Measurements from ENCODE around the gene RGS14. TPM values are rescaled to one million over a fixed set of nuclear protein-coding genes. Genes with fewer than 3 reads are reported as not detected.
"Not testable (repeated sequence)": the region's sequence is repeated elsewhere in the genome, so short reads cannot be mapped to it uniquely, and the experiment has no call there.

Gene RGS14
- total and polyA plus RNA-seq, 4 donors = 5.7 to 15.0 (median 9.1) TPM

DNA sequence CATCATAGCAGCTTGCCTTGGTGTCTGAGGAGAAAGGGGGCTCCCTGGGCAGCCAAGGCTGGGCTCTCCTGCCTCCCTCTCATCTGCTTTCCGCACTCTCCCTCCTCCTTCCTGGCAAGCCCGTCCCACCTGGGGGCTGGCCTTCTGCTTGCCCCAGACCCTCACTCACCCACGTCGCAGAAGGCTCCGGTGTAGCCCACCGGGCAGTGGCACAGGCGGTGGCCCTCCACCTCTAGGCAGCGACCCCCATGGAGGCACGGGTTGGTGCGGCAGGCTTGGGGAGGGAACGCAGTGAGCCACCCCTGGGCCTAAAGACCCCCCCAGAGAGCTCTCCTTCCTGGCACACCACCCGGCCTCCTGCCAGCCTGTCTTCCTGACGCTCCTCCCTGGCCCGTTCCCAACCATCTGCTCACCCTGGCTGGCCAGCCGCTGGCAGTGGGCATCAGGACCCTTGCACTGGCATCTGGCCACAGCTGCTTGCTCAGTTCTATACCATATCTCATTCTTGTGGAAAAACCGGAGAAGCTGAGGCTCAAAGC, 47.0 kb downstream of the RGS14 start:
- Histone ChIP-seq H3K27ac (ENCODE audit: low read depth in 1 of 2, low read length in 2 of 2) (no peak overlapping the region), H3K36me3 (ENCODE audit: control insufficient read depth in 1 of 2, insufficient read depth in 2 of 2, low read length in 1 of 2) (no peaks in the 10 kb centered on the region), H3K4me3 (ENCODE audit: low read length in 2 of 2) (no peak overlapping the region), H3K4me1 (ENCODE audit: control insufficient read depth in 1 of 2, insufficient read depth in 2 of 2, low read length in 2 of 2) (no peaks in the 10 kb centered on the region), H3K27me3 (ENCODE audit: control insufficient read depth in 1 of 2, insufficient read depth in 2 of 2, low read length in 1 of 2) (peaks cover 0 to 3% of the 10 kb centered on the region in 2 donors), H3K9me3 (ENCODE audit: control insufficient read depth, low read length) (no peaks in the 10 kb centered on the region)
- DNase-seq (no peak), ATAC-seq (ENCODE audit: low FRiP score) (no peak)
- intact Hi-C loops (cut with DNase I) = loop anchor here in 1 of 2 donors (1.0 kb wide), 1 partner anchor 50 kb away; no protein-coding TSS in a partner anchor
- 26 to 32% methylated on average over 13 to 16 of the region's 16 CpGs for WGBS, 2 donors

DNA sequence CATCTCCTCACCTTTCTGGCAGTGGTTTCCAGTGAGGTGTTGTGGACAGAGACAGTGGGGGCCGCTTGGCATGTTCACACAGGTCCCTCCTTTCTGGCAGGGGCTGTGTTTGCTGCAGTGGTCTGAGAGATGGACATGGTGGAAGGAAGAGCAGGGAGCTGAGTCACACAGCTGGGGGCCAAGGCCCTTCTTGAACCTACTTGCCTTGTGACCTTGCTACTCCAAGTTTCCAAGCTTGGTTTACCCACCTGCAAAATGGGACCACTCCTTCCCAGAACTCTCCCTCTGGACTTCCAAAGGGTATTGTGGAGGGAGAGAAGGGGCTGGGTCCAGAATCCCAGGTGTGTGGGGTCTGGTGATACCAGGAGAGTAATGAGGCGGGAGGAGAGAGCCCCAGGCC, 47.6 kb downstream of the RGS14 start:
- WGBS, 2 donors = 86 to 100% methylated on average over 2 of the region's 2 CpGs
- Histone ChIP-seq H3K27ac (ENCODE audit: low read depth in 1 of 2, low read length in 2 of 2) (no peak overlapping the region), H3K4me1 (ENCODE audit: control insufficient read depth in 1 of 2, insufficient read depth in 2 of 2, low read length in 2 of 2) (no peaks in the 10 kb centered on the region), H3K4me3 (ENCODE audit: low read length in 2 of 2) (no peak overlapping the region), H3K27me3 (ENCODE audit: control insufficient read depth in 1 of 2, insufficient read depth in 2 of 2, low read length in 1 of 2) (peaks cover 0 to 3% of the 10 kb centered on the region in 2 donors), H3K36me3 (ENCODE audit: control insufficient read depth in 1 of 2, insufficient read depth in 2 of 2, low read length in 1 of 2) (no peaks in the 10 kb centered on the region), H3K9me3 (ENCODE audit: control insufficient read depth, low read length) (no peaks in the 10 kb centered on the region)
- DNase-seq (no peak), ATAC-seq (ENCODE audit: low FRiP score) (no peak)
- intact Hi-C loops (cut with DNase I) = no loop called here

DNA sequence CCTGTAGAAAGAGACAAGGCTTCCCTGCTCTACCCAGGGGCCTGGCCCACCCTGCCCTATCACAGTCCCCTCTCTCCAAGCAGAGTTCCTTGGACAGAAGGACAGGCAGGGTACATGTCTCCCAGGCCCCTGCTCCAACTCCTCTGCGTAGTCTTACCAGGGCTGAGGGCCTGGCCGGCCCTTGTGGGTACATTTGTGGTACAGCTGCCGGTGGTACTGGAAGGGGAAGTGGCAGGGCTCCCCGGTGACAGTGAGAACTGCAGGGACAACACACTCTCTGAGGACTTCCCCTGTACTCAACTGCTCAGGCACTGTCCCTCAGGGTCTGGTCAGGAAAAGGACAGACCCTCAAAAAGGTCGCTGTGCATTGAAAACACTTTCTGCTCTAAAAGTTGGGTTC, 48.1 kb downstream of the RGS14 start:
- Histone ChIP-seq H3K4me3 (ENCODE audit: low read length in 2 of 2) (no peak overlapping the region), H3K9me3 (ENCODE audit: control insufficient read depth, low read length) (no peaks in the 10 kb centered on the region), H3K27me3 (ENCODE audit: control insufficient read depth in 1 of 2, insufficient read depth in 2 of 2, low read length in 1 of 2) (peaks cover 0 to 3% of the 10 kb centered on the region in 2 donors), H3K4me1 (ENCODE audit: control insufficient read depth in 1 of 2, insufficient read depth in 2 of 2, low read length in 2 of 2) (no peaks in the 10 kb centered on the region), H3K36me3 (ENCODE audit: control insufficient read depth in 1 of 2, insufficient read depth in 2 of 2, low read length in 1 of 2) (no peaks in the 10 kb centered on the region), H3K27ac (ENCODE audit: low read depth in 1 of 2, low read length in 2 of 2) (no peak overlapping the region)
- no peak for ATAC-seq (ENCODE audit: low FRiP score)
- intact Hi-C loops (cut with DNase I) = no loop called here
- WGBS, 2 donors = 88 to 92% methylated on average over 5 of the region's 5 CpGs
- DNase-seq = peak in 1 of 2 donors; percentile 64

DNA sequence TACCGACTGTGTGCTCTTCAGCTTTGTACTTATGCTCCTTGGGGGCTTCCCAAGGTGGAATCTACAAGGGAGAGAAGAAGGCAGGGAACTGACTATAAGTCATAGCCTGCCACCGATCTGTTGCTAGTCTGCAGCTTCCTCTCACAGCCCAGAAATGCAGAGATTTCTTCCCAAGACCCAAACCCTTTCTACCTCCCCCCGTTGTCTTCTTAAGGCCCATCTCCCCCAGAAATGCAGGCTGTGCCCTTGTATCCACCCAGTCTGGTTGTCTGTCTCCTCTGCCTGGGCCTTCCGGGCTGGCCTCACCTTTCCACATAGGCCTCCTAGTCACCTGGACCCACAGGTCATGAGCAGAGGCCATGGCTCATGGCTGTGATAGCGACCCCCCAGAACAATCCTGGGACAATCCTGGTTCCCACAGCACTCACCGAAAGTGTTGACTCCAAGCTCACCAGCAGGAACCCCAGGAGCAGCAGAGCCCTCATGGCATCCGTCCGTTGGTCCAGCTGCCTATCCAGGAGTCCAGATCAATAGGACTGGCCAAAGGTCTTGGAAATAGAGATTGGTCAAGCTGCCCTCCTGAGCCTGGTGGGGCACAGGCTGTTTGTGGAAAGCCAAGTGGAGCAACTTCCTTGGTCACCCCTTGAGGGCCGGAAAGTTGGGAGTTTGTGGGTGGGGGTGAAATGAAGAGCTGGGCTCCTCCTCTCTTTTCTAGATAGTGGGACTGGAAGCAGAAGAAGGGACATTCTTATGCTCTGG, 51.5 kb downstream of the RGS14 start, which contains the start of gene F12:
TSS of gene F12 (minus strand) at position 522 of the 759 bp plus-strand sequence. CDS start at position 485, 37 bp downstream.
- intact Hi-C loops (cut with DNase I) = no loop called here
- Histone ChIP-seq H3K36me3 (ENCODE audit: control insufficient read depth in 1 of 2, insufficient read depth in 2 of 2, low read length in 1 of 2) (no peaks in the 10 kb centered on the region), H3K4me3 (ENCODE audit: low read length in 2 of 2) (no peak within 1 kb of the TSS), H3K4me1 (ENCODE audit: control insufficient read depth in 1 of 2, insufficient read depth in 2 of 2, low read length in 2 of 2) (no peaks in the 10 kb centered on the region), H3K9me3 (ENCODE audit: control insufficient read depth, low read length) (no peaks in the 10 kb centered on the region), H3K27ac (ENCODE audit: low read depth in 1 of 2, low read length in 2 of 2) (no peak within 1 kb of the TSS), H3K27me3 (ENCODE audit: control insufficient read depth in 1 of 2, insufficient read depth in 2 of 2, low read length in 1 of 2) (no peaks in the 10 kb centered on the region)
- ATAC-seq (ENCODE audit: low FRiP score) (no peak), DNase-seq (no peak)
- WGBS, 2 donors = 90 to 92% methylated on average over 9 of the region's 9 CpGs

DNA sequence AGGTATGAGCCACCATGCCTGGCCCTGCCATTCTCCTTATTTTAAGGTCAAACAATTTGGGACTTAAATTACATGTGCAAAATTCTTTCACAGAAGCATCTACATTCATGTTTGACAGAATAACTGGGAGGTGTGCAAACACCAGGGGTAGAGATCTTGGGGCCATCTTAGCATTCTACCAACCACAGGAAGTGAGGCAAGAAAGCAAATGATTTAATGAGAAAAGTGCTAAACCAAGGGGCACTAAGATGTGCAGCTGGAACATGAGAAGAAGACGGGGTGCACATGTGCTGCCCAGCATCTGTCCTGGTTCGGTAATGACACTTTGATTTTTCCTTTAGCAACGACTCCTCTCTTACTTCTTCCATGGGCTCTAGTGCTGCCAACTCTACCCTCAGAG, 52.9 kb downstream of the RGS14 start:
- ATAC-seq (ENCODE audit: low FRiP score) = no peak
- WGBS, 2 donors = 89 to 92% methylated on average over 3 of the region's 3 CpGs
- no peaks in the 10 kb centered on the region for H3K27me3 ChIP-seq (ENCODE audit: control insufficient read depth in 1 of 2, insufficient read depth in 2 of 2, low read length in 1 of 2)
- intact Hi-C loops (cut with DNase I) = no loop called here
- H3K9me3 ChIP-seq (ENCODE audit: control insufficient read depth, low read length) = no peaks in the 10 kb centered on the region
- no peak overlapping the region for H3K4me3 ChIP-seq (ENCODE audit: low read length in 2 of 2)
- no peak overlapping the region for H3K27ac ChIP-seq (ENCODE audit: low read depth in 1 of 2, low read length in 2 of 2)
- H3K36me3 ChIP-seq (ENCODE audit: control insufficient read depth in 1 of 2, insufficient read depth in 2 of 2, low read length in 1 of 2) = no peaks in the 10 kb centered on the region
- no peaks in the 10 kb centered on the region for H3K4me1 ChIP-seq (ENCODE audit: control insufficient read depth in 1 of 2, insufficient read depth in 2 of 2, low read length in 2 of 2)
- DNase-seq = no peak

DNA sequence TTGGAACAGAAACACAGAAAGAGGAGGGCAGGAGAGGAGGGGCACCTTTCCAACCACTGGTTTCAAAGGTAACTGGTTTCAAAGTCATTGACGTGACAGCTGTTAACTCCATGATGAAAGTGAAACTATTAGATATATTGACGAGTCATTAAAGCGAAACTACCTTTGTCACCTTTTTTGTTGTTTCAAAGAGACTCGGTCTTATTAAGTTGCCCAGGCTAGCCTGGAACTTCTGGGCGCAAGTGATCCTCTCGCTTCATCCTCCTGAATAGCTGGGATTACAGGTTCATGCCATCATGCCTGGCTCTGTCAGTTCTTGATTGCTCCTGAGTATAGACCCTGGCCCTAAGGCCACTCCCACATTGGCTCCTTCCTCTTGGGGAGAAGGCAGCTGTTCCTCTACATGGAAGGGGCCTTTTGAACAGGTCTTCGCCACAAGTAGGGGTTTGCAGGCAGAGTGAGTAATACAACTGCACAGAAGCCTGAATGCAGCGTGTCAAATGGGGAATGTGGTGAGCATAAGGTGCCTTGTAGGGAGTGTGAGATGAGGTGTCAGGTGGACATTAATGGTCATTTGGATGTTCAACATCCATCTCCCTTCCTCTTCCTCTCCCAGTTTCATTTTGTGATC, 55.0 kb downstream of the RGS14 start:
- no peaks in the 10 kb centered on the region for H3K4me1 ChIP-seq (ENCODE audit: control insufficient read depth in 1 of 2, insufficient read depth in 2 of 2, low read length in 2 of 2)
- WGBS, 2 donors = 83 to 87% methylated on average over 8 of the region's 8 CpGs
- ATAC-seq (ENCODE audit: low FRiP score) (no peak), DNase-seq (no peak)
- H3K27me3 ChIP-seq (ENCODE audit: control insufficient read depth in 1 of 2, insufficient read depth in 2 of 2, low read length in 1 of 2) = no peaks in the 10 kb centered on the region
- intact Hi-C loops (cut with DNase I) = no loop called here
- H3K9me3 ChIP-seq (ENCODE audit: control insufficient read depth, low read length) = no peaks in the 10 kb centered on the region
- no peaks in the 10 kb centered on the region for H3K36me3 ChIP-seq (ENCODE audit: control insufficient read depth in 1 of 2, insufficient read depth in 2 of 2, low read length in 1 of 2)
- no peak overlapping the region for H3K4me3 ChIP-seq (ENCODE audit: low read length in 2 of 2)
- no peak overlapping the region for H3K27ac ChIP-seq (ENCODE audit: low read depth in 1 of 2, low read length in 2 of 2)

DNA sequence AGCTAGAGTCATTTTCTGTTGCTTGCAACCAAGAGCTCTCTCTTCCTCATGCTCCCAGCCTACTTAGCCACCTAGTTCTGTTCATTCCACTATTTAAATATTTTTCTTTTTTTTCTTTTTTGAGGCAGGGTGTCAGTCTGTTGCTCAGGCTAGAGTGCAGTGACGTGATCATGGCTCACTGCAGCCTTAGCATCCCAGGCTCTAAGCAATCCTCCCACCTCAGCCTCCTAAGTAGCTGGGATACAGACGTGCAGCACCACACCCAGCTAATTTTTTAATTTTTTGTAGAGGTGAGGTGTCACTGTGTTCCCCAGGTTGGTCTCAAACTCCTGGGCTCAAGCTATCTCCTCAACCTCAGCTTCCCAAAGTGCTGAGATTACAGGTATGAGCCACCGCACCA, 56.8 kb downstream of the RGS14 start:
- Histone ChIP-seq H3K27me3 (ENCODE audit: control insufficient read depth in 1 of 2, insufficient read depth in 2 of 2, low read length in 1 of 2) (no peaks in the 10 kb centered on the region), H3K4me1 (ENCODE audit: control insufficient read depth in 1 of 2, insufficient read depth in 2 of 2, low read length in 2 of 2) (no peaks in the 10 kb centered on the region), H3K4me3 (ENCODE audit: low read length in 2 of 2) (no peak overlapping the region), H3K27ac (ENCODE audit: low read depth in 1 of 2, low read length in 2 of 2) (no peak overlapping the region), H3K9me3 (ENCODE audit: control insufficient read depth, low read length) (no peaks in the 10 kb centered on the region), H3K36me3 (ENCODE audit: control insufficient read depth in 1 of 2, insufficient read depth in 2 of 2, low read length in 1 of 2) (no peaks in the 10 kb centered on the region)
- ATAC-seq (ENCODE audit: low FRiP score) = no peak
- DNase-seq = no peak
- intact Hi-C loops (cut with DNase I) = no loop called here
- WGBS, 2 donors = 76 to 82% methylated on average over 3 of the region's 3 CpGs

DNA sequence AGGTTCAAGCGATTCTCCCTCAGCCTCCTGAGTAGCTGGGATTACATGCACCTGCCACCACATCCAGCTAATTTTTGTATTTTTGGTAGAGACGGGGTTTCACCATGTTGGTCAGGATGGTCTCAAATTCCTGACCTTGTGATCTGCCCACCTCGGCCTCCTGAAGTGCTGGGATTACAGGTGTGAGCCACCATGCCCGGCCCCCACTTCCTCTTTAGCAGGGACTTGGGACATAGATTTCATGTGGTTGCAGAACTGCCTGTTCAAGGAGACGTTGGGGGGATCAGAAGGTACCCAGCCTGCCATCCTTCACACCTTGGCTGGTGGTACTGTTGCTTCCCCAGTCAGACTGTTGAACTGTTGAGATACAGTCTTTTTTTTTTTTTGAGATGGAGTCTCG, 59.4 kb downstream of the RGS14 start:
- H3K27me3 ChIP-seq (ENCODE audit: control insufficient read depth in 1 of 2, insufficient read depth in 2 of 2, low read length in 1 of 2); DNase-seq; ATAC-seq (ENCODE audit: low FRiP score); H3K4me3 ChIP-seq (ENCODE audit: low read length in 2 of 2); H3K27ac ChIP-seq (ENCODE audit: low read depth in 1 of 2, low read length in 2 of 2); H3K9me3 ChIP-seq (ENCODE audit: control insufficient read depth, low read length); H3K36me3 ChIP-seq (ENCODE audit: control insufficient read depth in 1 of 2, insufficient read depth in 2 of 2, low read length in 1 of 2); intact Hi-C loops (cut with DNase I); H3K4me1 ChIP-seq (ENCODE audit: control insufficient read depth in 1 of 2, insufficient read depth in 2 of 2, low read length in 2 of 2): not testable (repeated sequence)
- WGBS, 2 donors = 93 to 95% methylated on average over 6 of the region's 6 CpGs

DNA sequence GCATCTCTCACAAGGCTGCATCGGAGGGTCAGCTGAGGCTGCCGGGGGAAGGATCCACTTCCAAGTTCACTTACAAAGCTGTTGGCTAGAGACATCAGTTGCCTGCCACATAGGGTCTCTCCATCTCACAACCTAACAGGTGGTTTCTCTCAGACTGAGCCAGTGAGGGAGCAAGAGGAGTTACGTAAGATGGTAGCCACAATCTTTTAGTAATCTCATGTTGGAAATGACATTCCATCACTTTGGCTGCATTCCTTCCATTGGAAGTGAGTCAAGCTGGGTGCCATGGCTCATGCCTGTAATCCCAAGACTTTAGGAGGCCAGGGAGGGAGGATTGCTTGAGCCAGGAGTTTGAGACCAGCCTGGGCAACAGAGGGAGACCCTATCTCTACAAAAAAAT, 61.3 kb downstream of the RGS14 start:
- intact Hi-C loops (cut with DNase I) = no loop called here
- Histone ChIP-seq H3K4me1 (ENCODE audit: control insufficient read depth in 1 of 2, insufficient read depth in 2 of 2, low read length in 2 of 2) (no peaks in the 10 kb centered on the region), H3K4me3 (ENCODE audit: low read length in 2 of 2) (no peak overlapping the region), H3K27ac (ENCODE audit: low read depth in 1 of 2, low read length in 2 of 2) (no peak overlapping the region), H3K36me3 (ENCODE audit: control insufficient read depth in 1 of 2, insufficient read depth in 2 of 2, low read length in 1 of 2) (no peaks in the 10 kb centered on the region), H3K27me3 (ENCODE audit: control insufficient read depth in 1 of 2, insufficient read depth in 2 of 2, low read length in 1 of 2) (no peaks in the 10 kb centered on the region), H3K9me3 (ENCODE audit: control insufficient read depth, low read length) (no peaks in the 10 kb centered on the region)
- no peak for DNase-seq
- 76 to 77% methylated on average over 3 of the region's 3 CpGs for WGBS, 2 donors
- no peak for ATAC-seq (ENCODE audit: low FRiP score)

Measured in aorta (tissue), 5 donors.